Lung (tissue), 16 donors: Measurements from ENCODE around the gene CDAN1. TPM values are rescaled to one million over a fixed set of nuclear protein-coding genes. Genes with fewer than 3 reads are reported as not detected.
A peak's percentile ranks its signal among the peaks of the same experiment; 100 is the strongest.

Experiments
- ATAC-seq: fragments of 200-7000 bp; cut with Tn5 transposase; one replicate; pipeline ENCODE4 v1.9.1; 2020; ENCODE audit warnings: moderate number of reproducible peaks; ENCODE audit not compliant: insufficient read depth, low FRiP score
- DNase-seq, 3 donors: peaks; one replicate each; pipeline ENCODE4 v3.0.0-alpha.2; 2013 to 2017
- H3K27ac ChIP-seq, 2 donors: one replicate each; pipeline ENCODE4 v1.5.1; 2013; ENCODE audit warnings: mild to moderate bottlenecking in 2 of 2, moderate library complexity in 2 of 2, control low read depth in 1 of 2, inconsistent platforms in 1 of 2, low read depth in 1 of 2, low read length in 1 of 2
- H3K27me3 ChIP-seq, 3 donors: one replicate each; pipeline ENCODE4 v1.5.1; 2013; ENCODE audit warnings: low read length in 2 of 3; ENCODE audit not compliant: control insufficient read depth in 3 of 3, insufficient read depth in 3 of 3
- H3K36me3 ChIP-seq, 4 donors: one replicate each; pipeline ENCODE4 v1.5.1; 2013; ENCODE audit warnings: low read length in 4 of 4, mild to moderate bottlenecking in 1 of 4, moderate library complexity in 1 of 4; ENCODE audit not compliant: control insufficient read depth in 4 of 4, insufficient read depth in 4 of 4
- H3K4me1 ChIP-seq, 5 donors: one replicate each; pipeline ENCODE4 v1.5.1; 2013; ENCODE audit warnings: low read length in 5 of 5, mild to moderate bottlenecking in 2 of 5, moderate library complexity in 1 of 5; ENCODE audit not compliant: control insufficient read depth in 5 of 5, insufficient read depth in 5 of 5
- H3K4me3 ChIP-seq: one replicate; pipeline ENCODE4 v1.5.1; 2013; ENCODE audit warnings: mild to moderate bottlenecking, control low read depth, moderate library complexity
- H3K9ac ChIP-seq, 2 donors: one replicate each; pipeline ENCODE4 v1.5.1; 2013; ENCODE audit warnings: low read length in 2 of 2, control low read depth in 1 of 2; ENCODE audit not compliant: insufficient read depth in 1 of 2
- H3K9me3 ChIP-seq, 4 donors: one replicate each; pipeline ENCODE4 v1.5.1; 2013; ENCODE audit warnings: low read length in 3 of 4, mild to moderate bottlenecking in 1 of 4, moderate library complexity in 1 of 4; ENCODE audit not compliant: control insufficient read depth in 4 of 4, insufficient read depth in 3 of 4
- WGBS, 2 donors: extraction: QIAGEN DNeasy Blood & Tissue Kit; methylation state at CpG; one replicate each; pipeline ENCODE4 v1.1.7; 2013; 5-methylcytosine and 5-hydroxymethylcytosine counted together
- long read RNA-seq, 5 donors: transcript quantifications; one replicate each; lab custom pipeline, GENCODE V29; 2026
- polyA plus RNA-seq, 2 donors: library from polyadenylated mRNA; stranded (reverse); fragments of 200-250 nt; gene quantifications; one replicate each; pipeline ENCODE4 v1.2.1, GENCODE V29; 2013
- total RNA-seq, 2 donors: library from RNA; depleted of rRNA in 1 of 2; stranded (reverse); fragments of >200 nt in 1 of 2; gene quantifications; one replicate each; pipeline ENCODE4 v1.2.1, GENCODE V29; 2014 to 2021
- TF ChIP-seq, protein P1 (sequence below): IDR thresholded peaks from 2 replicates; pipeline ENCODE4 v1.5.1; 2012; ENCODE audit warnings: mild to moderate bottlenecking; ENCODE audit errors: control extremely low read depth, extremely low read depth
- donor health status: control.
- donor health status: control.
- donor health status: Bipolar disorder and iron deficiency.
- donor health status: healthy.
- donor health status: DM: yes; HTN: yes; CAD: no.

CDAN1 gene, protein sequence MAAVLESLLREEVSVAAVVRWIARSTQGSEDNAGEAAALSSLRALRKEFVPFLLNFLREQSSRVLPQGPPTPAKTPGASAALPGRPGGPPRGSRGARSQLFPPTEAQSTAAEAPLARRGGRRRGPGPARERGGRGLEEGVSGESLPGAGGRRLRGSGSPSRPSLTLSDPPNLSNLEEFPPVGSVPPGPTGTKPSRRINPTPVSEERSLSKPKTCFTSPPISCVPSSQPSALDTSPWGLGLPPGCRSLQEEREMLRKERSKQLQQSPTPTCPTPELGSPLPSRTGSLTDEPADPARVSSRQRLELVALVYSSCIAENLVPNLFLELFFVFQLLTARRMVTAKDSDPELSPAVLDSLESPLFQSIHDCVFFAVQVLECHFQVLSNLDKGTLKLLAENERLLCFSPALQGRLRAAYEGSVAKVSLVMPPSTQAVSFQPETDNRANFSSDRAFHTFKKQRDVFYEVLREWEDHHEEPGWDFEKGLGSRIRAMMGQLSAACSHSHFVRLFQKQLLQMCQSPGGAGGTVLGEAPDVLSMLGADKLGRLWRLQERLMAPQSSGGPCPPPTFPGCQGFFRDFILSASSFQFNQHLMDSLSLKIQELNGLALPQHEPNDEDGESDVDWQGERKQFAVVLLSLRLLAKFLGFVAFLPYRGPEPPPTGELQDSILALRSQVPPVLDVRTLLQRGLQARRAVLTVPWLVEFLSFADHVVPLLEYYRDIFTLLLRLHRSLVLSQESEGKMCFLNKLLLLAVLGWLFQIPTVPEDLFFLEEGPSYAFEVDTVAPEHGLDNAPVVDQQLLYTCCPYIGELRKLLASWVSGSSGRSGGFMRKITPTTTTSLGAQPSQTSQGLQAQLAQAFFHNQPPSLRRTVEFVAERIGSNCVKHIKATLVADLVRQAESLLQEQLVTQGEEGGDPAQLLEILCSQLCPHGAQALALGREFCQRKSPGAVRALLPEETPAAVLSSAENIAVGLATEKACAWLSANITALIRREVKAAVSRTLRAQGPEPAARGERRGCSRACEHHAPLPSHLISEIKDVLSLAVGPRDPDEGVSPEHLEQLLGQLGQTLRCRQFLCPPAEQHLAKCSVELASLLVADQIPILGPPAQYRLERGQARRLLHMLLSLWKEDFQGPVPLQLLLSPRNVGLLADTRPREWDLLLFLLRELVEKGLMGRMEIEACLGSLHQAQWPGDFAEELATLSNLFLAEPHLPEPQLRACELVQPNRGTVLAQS
- total RNA-seq (10 to 100 TPM; 13.8 to 15.2 TPM), polyA plus RNA-seq (10 to 100 TPM in 1 of 2 donors, 1 to 10 TPM in 1; 4.2 to 10.6 TPM)
- long read RNA-seq, donor 1, transcript CDAN1-204 (1 exons, 2,076 nt): major isoform, 25 of 26 reads
- long read RNA-seq, donor 1, partial matches to known transcripts: 0 of 26 reads
- long read RNA-seq, donor 1, other reads (novel, unspliced or antisense): 0 of 26 reads
- long read RNA-seq, donor 2, transcript CDAN1-204 (1 exons, 2,076 nt): major isoform, 8 of 9 reads
- long read RNA-seq, donor 2, partial matches to known transcripts: 0 of 9 reads
- long read RNA-seq, donor 2, other reads (novel, unspliced or antisense): 0 of 9 reads
- long read RNA-seq, donor 3, transcript CDAN1-204 (1 exons, 2,076 nt): major isoform, 15 of 16 reads
- long read RNA-seq, donor 3, partial matches to known transcripts: 0 of 16 reads
- long read RNA-seq, donor 3, other reads (novel, unspliced or antisense): 0 of 16 reads
- long read RNA-seq, donor 4, transcript CDAN1-204 (1 exons, 2,076 nt): major isoform, 10 of 10 reads
- long read RNA-seq, donor 4, partial matches to known transcripts: 0 of 10 reads
- long read RNA-seq, donor 4, other reads (novel, unspliced or antisense): 0 of 10 reads
- long read RNA-seq, donor 5, full-length matches to known transcripts: 28 of 28 reads
- long read RNA-seq, donor 5, partial matches to known transcripts: 0 of 28 reads
- long read RNA-seq, donor 5, other reads (novel, unspliced or antisense): 0 of 28 reads

DNA sequence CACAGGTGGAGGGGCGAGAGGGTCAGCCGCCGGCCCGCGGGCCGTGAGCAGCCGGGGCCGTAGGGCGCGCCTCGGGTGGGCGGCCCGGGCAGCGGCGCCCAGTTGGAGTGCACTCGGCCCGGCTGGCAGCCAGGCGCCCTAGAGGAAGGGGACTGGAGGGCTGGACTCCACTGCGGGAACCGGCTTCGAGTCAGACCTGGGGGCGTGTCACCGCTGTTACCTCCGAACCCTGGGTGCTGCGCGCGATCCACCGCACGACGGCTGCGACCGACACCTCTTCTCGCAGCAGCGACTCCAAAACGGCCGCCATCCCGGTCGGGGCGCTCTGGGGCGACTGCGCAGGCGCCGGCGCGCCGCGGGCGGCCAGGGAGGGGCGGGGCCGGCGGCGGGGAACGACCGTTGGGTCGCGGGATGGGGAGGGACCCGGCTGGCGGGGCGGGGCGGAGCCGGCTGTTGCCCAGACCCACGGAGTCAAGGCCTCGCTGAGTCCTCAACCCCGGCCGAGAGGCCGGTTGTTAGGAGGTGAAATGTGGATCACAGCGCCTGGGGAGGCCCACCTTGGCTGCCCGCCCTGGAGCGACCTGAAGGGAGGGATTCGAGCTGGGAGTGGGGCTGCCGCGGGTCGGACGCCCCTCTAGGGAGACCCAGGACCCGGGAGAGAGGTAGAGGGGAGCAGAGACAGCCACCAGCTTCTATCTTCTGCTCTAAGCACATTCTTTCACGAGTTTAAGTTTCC, at the start of gene CDAN1:
TSS of gene CDAN1 (minus strand) at position 336 of the 736 bp plus-strand sequence. CDS start at position 310, 26 bp downstream.
- peak within 1 kb of the TSS; percentile 40 to 79 for H3K9ac ChIP-seq
- H3K4me1 ChIP-seq: peaks cover 0 to 17% (median 4%) of the 10 kb centered on the region in 5 donors
- no peaks in the 10 kb centered on the region for H3K9me3 ChIP-seq
- ATAC-seq (peak; percentile 94), DNase-seq (peak; percentile 92 to 94 (median 93))
- peak within 1 kb of the TSS; percentile 90 to 95 for H3K27ac ChIP-seq
- TF ChIP-seq, protein P1, sequence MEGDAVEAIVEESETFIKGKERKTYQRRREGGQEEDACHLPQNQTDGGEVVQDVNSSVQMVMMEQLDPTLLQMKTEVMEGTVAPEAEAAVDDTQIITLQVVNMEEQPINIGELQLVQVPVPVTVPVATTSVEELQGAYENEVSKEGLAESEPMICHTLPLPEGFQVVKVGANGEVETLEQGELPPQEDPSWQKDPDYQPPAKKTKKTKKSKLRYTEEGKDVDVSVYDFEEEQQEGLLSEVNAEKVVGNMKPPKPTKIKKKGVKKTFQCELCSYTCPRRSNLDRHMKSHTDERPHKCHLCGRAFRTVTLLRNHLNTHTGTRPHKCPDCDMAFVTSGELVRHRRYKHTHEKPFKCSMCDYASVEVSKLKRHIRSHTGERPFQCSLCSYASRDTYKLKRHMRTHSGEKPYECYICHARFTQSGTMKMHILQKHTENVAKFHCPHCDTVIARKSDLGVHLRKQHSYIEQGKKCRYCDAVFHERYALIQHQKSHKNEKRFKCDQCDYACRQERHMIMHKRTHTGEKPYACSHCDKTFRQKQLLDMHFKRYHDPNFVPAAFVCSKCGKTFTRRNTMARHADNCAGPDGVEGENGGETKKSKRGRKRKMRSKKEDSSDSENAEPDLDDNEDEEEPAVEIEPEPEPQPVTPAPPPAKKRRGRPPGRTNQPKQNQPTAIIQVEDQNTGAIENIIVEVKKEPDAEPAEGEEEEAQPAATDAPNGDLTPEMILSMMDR: no peak
- peak within 1 kb of the TSS; percentile 66 for H3K4me3 ChIP-seq
- no peaks in the 10 kb centered on the region for H3K27me3 ChIP-seq
- H3K36me3 ChIP-seq: peaks cover 0 to 32% (median 26%) of the 10 kb centered on the region in 4 donors
- 0 to 1% methylated on average over 54 to 76 of the region's 76 CpGs for WGBS, 2 donors

DNA sequence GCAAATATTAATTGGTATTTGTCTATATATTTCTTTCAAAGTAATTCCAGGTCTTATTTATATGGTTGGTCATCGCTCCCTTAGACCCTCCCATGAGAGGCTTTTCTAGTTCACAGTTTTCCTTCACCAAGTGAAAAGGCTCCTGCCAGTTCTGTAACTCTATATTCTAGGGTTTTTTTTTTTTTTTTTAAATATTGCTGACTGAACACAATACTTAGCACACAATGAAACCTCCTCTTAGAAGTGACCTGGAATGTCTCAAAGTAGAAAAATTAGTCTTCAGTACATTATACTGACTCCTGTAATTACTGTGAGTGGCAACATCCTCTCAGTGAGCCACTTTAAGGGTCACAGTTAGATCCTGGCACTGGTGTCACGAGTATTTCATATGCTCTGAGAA, 48.6 kb upstream of the CDAN1 start:
- 94 to 97% methylated on average over 2 of the region's 2 CpGs for WGBS, 2 donors
- H3K9ac ChIP-seq: no peak overlapping the region
- H3K27me3 ChIP-seq: no peaks in the 10 kb centered on the region
- H3K4me3 ChIP-seq: no peak overlapping the region
- H3K27ac ChIP-seq: no peak overlapping the region
- TF ChIP-seq, protein P1: no peak
- DNase-seq: no peak
- no peaks in the 10 kb centered on the region for H3K4me1 ChIP-seq
- H3K36me3 ChIP-seq: peaks cover 7 to 10% (median 9%) of the 10 kb centered on the region in 4 donors
- no peak for ATAC-seq
- no peaks in the 10 kb centered on the region for H3K9me3 ChIP-seq
